ENCODE data around the gene RARS2. TPM values are rescaled to one million over a fixed set of nuclear protein-coding genes. Genes with fewer than 3 reads are reported as not detected.
A peak's percentile ranks its signal among the peaks of the same experiment; 100 is the strongest.
"Not testable (repeated sequence)": the region's sequence is repeated elsewhere in the genome, so short reads cannot be mapped to it uniquely, and the experiment has no call there.

The RARS2 gene
- 39.7 TPM for polyA plus RNA-seq (ENCODE audit: insufficient read length)

GRCh38 chr6:87589693-87590416, at the start of gene RARS2, which contains the start of gene ORC3:
Gene RARS2 (minus strand): TSS chr6:87589987. CDS start chr6:87589957, 30 bp downstream.
Gene ORC3 (plus strand): TSS chr6:87590135. CDS start chr6:87590169, 34 bp downstream.
- peak; percentile 97 for DNase-seq

- no peak for DNase-seq
These were observed 49.6 kb upstream of the RARS2 start for GRCh38 chr6:87639373-87639772.

- no peak for DNase-seq
These were observed 47.3 kb upstream of the RARS2 start for GRCh38 chr6:87637106-87637505.

GRCh38 chr6:87636315-87636714, 46.5 kb upstream of the RARS2 start:
- DNase-seq, result no peak

GRCh38 chr6:87633851-87634250, 44.1 kb upstream of the RARS2 start:
- DNase-seq, result no peak

GRCh38 chr6:87630746-87631145, 41.0 kb upstream of the RARS2 start:
- DNase-seq, result no peak

GRCh38 chr6:87628881-87629280, 39.1 kb upstream of the RARS2 start:
- DNase-seq, result no peak

GRCh38 chr6:87628424-87628823, 38.6 kb upstream of the RARS2 start:
- DNase-seq, result no peak

- DNase-seq, result no peak
These were observed 33.5 kb upstream of the RARS2 start for GRCh38 chr6:87623248-87623647.

GRCh38 chr6:87618531-87618930, 28.7 kb upstream of the RARS2 start:
- no peak for DNase-seq

- no peak for DNase-seq
These were observed 27.6 kb upstream of the RARS2 start for GRCh38 chr6:87617405-87617804.

- DNase-seq, result not testable (repeated sequence)
These were observed 23.2 kb upstream of the RARS2 start for GRCh38 chr6:87613018-87613417.

GRCh38 chr6:87608802-87609201, 19.0 kb upstream of the RARS2 start:
- no peak for DNase-seq

GRCh38 chr6:87606199-87606598, 16.4 kb upstream of the RARS2 start:
- no peak for DNase-seq

- no peak for DNase-seq
These were observed 10.8 kb upstream of the RARS2 start for GRCh38 chr6:87600576-87600975.

GRCh38 chr6:87590990-87591389, 1.2 kb upstream of the RARS2 start:
- no peak for DNase-seq

GRCh38 chr6:87590417-87590880, 662 bp upstream of the RARS2 start:
- no peak for DNase-seq

- DNase-seq, result peak; percentile 15
These were observed 905 bp downstream of the RARS2 start for GRCh38 chr6:87588756-87589407.

- DNase-seq, result no peak
These were observed 3.3 kb downstream of the RARS2 start for GRCh38 chr6:87586371-87587077.

GRCh38 chr6:87583822-87584221, 6.0 kb downstream of the RARS2 start:
- DNase-seq, result no peak

- no peak for DNase-seq
These were observed 14.4 kb downstream of the RARS2 start for GRCh38 chr6:87575423-87575822.

- DNase-seq, result no peak
These were observed 15.5 kb downstream of the RARS2 start for GRCh38 chr6:87574237-87574804.

All from hindlimb muscle (tissue), 1 donor.